A204.1 (cell line): Measurements from ENCODE around the gene TDRD9.
"Not testable (repeated sequence)": the region's sequence is repeated elsewhere in the genome, so short reads cannot be mapped to it uniquely, and the experiment has no call there.

Experiments used
- FAIRE-seq: peaks from 2 replicates; lab custom pipeline; 2012; peaks lifted over from hg19 to GRCh38; lab: Jason Lieb, UNC

The TDRD9 gene

DNA sequence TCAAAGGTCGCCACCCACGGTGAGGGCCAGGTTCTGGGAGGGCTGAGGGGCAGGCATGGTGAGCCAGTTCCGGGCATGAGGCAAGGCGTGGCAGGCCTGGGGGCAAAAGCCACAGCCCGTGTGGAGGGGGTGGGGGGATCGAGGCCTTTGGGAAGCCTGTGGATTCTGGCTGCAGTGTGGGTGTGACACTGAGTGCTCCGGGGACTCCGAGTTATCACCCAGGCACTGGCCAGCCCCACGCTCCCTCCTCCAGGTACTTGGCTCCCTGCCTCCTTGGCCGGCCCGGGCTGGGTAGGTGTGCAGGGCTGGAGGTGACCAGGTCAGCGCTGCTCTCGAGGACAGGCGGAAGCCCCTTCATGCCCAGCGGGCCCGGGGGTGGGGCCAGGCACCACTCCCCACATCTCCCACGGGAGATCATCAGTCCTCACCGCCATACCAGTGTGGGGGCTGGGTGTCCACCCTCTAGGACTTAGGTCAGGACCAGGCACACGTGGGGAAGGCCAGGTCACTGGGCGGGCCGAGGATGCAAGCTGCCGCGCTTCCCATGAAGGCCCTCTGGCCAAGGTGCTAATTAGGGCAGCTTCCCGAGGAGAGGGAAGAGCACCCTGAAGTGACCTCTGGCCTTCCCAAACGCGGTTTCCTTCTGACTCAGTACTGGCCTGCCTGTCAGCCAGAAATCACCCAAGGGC lies 34.1 kb upstream of the TDRD9 start:
- no peak for FAIRE-seq

DNA sequence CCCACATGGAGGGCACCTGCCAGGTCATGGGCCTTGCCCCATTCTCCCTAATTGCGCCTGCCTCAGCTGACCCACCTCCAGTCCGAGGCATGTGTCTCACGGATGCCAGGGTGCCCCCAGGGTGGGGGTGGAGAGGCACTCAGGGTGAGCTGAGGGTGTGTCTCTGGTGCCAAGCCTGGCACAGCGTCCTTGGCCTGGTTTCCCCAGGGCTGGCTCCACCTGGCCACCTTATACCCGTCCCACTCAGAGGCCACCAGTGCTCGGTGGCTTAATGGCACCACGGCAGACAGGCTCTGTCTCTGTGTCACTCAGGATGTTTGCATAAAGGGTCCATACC lies 33.6 kb upstream of the TDRD9 start:
- FAIRE-seq: no peak

DNA sequence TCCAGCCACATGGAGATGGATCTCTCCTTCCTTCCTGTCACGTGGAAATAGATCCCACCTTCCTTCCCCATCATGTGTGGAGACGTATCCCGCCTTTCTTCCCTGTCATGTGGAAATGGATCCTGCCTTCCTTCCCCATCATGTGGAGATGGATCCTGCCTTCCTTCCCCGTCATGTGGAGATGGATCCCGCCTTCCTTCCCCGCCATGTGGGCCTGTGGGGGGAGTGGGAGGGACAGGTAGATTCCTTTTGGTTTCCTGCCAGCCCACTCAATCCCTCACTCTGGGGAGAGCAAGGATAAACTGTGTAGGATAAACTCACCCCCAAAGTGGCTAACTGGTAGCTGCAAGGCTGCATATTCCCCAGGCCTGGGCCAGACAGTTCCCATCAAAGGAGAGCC lies 31.7 kb upstream of the TDRD9 start:
- FAIRE-seq: no peak

DNA sequence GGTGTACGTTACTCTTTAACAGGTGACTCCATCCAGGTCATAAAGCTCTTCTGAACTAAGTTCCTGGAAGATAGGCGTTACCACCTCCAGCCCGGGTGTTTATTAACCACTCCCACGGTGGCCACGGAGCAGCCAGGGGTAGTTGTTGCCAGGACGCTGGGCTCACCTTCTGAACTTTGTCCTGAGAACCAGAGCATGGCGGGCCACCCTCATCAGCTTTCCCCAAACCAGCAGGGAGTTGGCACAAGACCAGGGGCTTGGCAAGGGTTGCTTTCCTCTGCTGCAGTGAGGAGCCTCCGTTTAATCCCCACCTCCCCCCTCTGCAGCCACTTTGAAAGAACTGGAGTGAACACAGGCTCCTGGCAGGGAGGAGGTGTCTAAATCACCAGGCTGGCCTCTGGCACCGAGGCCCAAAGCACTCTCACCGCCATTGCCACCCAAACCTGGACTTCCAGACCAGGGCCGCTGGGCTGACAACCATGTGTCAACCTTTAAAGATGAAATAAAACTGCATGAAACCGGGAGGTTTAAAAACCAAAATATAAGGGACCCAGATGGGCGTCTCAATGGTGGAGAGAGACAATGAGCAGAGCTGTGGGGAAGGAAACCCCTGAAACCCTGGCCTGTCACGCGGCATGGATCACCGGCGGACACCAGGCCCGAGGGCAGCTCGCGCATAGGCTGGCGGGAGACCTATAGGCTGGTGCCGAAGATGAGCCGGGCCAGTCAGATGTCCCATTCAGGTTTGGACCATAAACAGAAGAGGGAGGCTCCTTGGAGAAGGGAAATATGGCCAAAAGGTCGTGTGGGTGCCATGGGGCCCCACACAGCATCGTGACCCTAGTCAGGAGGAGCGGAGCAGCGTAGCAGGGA lies 30.9 kb upstream of the TDRD9 start:
- FAIRE-seq: no peak

DNA sequence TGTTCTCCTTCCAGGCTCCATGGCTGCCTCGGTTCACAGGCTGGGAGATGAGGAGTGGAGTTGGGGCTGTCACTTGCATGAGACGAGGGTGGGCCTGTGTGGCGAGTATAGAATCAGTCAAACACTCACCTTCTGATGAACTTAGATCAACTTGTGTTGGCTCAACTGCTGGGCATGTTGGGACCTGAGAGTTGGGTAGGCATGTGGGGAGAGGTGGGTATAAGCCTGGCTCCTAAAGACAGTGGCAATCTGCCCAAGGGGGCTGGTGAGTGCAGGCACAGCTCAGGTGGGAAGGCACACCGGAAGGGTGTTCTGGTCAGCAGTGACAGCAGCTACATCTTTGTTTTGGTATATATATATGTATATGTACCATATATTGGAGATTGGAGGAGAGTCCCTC lies 30.1 kb upstream of the TDRD9 start:
- no peak for FAIRE-seq

DNA sequence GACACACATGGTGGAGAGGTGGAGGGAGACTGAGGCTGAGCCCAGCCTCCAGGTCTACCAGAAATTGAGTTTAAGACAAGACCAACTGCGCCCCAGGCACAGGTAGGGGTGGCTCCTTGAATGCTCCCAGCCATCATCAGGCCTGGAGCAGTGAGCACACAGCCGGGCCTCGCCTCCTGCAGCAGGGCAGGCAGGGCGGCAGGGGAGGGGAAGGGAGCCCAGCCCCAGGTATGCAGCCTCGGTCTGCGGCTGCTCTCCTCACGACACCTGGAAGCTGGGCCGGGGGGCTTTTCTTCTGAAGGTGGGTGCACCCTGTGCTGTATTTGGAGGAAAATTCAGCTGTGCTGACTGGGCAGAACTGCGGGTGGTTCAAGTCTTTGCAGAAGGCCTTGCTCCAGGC lies 29.5 kb upstream of the TDRD9 start:
- FAIRE-seq: no peak

DNA sequence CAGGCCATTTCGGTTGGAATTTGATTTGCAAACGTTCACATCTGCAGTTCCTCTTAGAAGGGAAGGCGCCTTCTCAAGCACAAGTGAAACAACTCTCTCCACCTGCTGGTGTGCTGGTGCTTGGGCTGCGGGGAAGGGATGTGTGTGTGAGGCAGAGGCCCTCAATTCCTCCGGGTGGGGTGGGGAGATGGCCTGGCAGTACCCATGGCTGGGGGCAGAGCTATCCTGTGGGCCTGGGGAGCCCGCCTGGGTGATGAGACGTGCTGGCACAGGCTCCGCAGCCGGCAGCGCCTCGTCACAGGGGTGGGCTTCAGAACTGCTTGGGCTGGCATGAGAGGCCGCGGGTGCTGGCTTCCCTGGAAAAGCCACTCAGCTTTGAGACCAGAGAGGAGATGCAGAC lies 28.9 kb upstream of the TDRD9 start:
- FAIRE-seq: no peak

DNA sequence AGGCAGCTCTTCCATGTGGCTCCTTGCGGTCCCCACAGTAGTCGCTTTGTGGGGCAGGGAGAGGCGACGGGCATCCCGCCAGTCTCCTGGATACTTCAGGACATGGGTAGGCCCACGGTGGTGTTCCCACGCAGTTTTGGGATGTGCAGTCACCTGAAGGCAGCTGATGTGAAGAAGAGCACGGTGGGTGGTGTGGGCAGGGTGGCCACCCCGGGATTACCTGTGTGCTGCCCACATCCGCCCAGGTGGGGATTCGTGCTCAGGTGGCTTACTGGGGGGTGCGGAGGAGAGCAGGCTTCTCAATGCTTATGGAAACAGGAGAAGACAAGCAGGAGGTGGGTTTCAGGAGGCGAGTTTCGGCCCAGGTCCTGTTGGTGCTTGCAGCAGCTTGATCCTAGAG lies 28.4 kb upstream of the TDRD9 start:
- no peak for FAIRE-seq

DNA sequence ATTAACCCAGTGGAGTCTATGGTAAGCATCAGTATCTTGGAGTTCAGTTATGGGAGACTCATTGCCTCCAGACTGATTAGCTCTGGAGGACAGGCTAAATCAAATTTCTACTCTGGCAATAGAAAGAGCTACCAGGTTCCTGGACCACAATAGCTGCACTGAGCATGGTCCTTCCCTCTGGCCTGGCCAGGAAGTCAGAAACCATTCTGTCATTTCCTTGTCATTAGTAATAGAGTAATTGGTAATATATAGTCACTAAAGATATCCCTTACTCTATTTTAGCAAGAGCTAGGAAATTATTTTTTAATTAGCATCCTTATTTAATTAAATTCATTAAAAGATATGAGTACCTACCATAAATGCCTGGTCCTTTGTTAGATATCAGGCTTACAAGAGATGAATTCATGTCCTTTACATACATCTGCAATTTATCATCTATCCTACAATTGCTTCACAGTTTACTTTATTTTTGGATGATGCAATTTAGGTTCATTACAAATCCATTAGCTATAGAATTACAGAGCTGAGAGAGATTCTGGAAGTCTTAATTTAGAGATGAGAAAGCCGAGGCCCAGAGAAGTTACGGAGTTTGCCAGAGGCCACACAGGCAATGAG lies 23.7 kb upstream of the TDRD9 start:
- no peak for FAIRE-seq

DNA sequence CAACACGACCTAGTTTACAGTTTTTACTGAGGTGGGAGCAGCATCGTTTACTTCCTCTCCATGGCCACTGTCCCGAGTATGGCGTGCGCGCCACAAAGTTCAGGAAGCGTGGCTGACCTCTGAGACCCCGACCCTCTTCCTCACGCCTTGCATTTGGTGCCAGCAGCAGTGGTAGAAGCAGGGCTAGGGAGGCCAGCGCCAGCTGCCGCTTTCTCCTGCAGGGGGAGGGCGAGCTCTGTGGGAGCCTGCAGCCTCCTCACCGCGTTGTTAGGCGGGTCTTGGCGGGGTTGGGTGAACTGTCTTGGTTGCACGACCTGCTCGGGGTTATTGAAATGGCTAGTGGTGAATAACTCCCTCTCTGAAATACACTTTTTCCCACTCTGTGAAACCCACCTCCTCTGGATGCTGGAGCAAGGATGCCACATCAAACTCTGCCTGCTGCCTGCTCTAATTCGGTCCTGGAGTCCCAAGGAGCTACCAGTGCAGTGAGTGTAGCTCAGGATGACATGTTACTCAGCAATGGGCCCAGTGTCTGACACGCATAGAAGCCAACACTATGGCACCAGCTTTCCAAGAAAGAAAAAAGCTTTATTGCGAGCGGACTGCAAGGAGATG lies 22.3 kb upstream of the TDRD9 start:
- no peak for FAIRE-seq

DNA sequence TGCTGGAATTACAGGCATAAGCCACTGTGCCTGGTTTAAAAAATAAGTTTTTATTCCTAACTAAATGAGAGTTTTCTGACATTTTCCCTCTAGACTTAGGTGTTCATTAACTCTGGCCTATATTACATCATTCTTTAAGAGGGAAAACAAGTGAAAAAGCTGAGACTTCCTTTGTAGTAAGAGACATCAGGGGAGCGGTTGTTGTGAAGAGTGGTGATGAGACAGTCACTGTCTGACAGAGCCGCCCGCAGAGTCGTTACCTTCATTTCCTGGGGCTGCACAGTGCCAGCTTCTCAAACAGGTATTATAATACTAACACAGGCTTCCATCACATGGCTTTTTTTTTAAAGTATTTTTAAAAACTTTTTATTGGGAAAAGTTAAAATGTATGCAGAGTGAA lies 19.7 kb upstream of the TDRD9 start:
- no peak for FAIRE-seq

DNA sequence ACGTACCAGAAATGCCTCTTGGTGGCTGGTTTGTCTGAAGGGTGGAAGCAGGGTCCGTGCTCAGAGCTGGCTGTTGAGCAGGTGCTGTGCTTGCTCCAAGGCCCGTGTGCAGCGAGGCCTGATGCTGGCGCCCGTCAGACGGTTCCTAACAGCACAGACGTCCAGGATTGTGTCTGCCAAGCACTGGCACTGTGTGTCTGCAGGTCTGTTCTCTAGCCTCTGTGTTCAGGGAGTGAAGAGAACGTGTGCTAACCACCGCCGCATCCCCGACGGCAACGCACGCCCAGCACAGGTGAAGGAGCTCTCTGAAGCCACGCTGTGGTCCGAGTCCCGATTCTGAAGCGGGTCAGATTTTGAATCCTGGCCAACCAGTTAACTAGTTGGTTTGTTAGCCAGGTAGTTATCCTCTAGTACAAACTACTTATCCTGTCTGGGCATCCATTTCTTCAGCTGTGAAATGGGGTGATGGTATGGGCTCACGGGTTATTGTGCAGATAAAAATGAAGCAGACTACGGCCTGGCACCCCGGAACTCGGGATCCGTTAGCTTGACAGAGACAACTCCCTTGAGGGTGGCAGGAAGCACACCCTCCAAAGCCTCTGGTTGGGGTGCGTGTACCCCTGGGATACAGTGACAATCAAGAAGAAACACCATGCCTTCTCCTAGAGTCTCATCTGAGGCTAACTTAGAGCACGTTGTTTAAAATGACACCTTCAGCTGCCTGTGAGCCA lies 18.6 kb upstream of the TDRD9 start:
- FAIRE-seq: no peak

DNA sequence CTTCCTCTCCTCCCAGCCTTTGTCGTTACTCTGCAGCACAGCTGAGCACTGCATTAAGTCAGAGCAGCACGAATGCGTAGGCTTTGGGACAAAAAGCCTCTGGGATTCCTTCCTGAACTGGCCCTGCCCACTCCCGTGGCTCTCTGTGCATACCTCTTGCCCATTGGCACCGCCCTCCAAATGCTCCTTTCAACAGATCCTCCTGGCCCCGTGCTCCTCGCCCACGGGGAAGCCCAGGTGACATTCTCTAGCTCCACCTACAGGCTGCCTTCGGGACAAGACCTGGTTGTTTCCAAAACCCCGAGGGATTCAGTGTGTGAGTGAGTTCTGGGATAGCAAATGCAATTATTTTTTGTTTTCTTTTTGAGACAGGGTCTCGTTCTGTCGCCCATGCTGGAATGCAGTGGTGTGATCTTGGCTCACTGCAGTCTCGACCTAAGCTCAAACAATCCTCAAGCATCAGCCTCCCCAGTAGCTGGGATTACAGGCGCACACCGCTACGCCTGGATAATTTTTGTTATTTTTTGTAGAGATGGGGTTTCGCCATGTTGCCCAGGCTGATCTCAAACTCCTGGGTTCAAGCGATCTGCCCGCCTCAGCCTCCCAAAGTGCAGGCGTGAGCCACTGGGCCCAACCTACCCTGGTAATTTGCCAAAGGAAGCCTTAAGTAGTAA lies 17.9 kb upstream of the TDRD9 start:
- peak; percentile 21 for FAIRE-seq

DNA sequence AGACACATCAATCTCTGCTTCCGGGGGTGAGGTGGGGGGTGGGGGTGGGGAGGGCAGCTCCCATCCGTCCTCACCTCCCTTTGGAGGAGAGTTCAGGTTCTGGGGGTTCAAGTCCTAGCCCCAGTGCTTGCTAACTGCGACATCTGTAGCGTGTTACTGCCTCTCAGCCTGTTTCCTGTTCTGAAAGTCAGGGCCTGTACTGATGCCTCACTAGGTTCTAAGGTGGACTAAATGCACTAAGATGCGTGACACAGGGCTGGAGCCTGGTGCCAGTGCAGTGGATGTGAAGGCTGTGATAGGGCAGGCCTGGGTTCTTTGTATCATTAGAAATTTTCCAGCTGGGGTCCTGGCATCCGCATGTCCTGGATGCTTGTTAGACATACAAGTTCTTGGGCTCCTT lies 17.3 kb upstream of the TDRD9 start:
- FAIRE-seq: no peak

DNA sequence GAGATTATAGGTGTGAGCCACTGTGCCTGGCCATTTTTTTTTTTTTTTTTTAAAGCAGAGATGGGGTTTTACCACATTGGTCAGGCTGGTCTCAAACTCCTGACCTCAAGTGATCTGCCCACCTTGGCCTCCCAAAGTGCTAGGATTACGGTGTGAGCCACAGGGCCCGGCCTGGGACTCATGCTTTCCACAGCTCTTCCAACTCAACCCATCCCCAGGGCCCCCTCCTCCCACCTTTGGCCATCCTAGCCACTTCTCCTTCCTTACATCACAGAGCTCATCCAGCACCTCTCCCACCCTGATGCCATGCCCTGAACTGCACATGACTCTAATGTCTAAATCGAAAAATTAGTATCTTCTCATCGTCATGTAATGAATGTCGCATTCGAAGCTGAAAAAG lies 12.6 kb upstream of the TDRD9 start:
- FAIRE-seq: no peak

DNA sequence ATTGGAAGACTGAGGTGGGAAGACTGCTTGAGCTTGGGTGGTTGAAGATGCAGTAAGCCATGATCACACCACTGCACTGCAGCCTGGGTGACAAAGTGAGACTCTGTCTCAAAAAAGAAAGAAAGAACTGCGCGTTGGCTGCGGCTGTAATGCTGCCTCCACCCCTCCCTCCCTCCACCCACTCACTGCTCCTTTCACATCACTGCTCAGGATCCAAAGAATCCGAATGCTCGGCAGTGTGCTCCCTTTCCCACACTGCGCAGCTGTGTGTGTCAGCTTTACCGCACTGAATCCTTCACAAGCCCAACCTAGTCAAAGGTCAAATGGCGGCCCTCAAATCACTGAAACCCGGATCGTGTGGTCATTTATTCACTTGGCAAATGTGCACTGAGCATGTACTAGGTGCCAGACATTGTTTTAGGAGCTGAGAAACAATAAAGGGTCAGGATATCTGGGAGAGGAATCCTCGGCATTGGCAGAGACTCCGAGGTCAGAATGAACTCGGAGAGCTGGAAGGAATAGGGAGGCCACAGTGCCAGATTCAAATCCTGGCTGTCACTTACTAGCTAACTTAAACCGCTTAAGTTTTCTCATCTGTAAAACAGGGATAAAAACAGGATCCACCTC lies 11.5 kb upstream of the TDRD9 start:
- no peak for FAIRE-seq

DNA sequence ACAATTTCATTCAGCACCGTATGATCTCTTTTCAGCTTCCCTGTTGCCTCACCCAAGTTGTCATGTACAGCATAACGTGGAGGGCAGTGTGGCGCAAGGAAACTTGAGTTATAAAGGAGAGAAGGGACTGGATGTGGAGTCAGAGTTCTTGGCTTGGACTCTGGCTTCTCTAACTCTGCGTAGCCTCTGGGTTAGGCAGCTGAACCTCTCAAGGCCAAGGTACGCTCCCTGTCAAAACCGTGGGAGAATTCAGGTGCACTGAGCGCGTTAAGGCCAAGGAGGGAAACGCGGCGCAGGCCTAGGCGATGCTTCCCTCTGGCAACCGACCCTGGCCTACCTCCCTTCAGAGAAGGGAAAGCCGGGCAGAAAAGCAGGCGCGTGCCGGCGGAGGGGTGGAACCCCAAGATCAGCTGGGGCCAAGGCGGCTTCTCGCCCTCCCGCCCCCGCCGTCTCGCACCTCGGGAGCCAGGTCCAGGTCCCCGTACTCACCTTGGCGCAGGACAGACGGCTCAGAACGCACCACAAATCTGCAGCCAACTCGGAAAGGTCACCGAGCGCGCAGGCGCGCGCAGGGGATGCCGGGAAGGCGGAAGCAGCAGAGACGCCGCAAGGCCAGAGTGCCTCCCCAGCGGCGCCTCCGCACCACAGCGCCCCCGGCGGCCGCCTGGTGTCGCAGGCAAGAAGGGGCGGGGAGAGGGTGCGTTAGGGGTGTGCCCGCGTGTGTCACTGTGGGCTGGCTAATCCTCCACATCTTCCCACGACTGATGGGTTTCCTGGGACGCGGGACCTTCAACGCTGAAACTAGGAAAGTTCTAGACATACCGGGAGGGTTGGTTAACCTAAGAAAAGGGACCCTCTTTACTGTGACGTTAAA lies 7.0 kb upstream of the TDRD9 start:
- no peak for FAIRE-seq

DNA sequence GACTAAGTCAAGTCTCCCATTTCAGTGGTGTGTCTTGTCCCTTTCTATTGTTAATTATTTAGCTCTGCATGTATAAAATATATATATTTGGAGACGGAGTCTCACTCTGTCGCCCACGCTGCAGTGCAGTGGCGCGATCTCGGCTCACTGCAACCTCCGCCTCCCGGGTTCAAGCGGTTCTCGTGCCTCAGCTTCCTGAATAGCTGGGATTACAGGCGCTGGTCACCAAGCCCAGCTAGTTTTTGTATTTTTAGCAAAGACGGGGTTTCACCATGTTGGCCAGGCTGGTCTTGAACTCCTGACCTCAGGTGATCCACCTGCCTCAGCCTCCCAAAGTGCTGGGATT lies 6.4 kb upstream of the TDRD9 start:
- not testable (repeated sequence) for FAIRE-seq

DNA sequence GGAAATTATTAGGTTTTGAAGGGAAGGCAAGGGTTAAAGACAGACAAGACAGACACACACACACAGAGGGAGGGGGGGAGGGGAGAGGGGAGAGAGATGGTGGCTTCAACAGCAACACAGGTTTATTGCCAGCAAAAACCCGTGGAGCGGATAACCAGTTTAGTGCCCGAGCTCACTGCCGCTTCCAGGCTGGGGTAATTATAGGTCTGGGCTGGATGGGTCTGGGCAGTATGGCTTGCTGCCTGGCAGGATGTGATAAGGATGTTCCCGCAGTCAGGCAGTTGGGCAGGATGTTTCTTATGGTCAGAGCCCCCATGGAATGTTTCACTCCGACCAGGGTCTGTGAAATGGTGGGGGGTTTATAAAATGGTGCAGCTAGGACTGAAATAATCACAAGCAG lies 4.4 kb upstream of the TDRD9 start:
- FAIRE-seq: no peak

DNA sequence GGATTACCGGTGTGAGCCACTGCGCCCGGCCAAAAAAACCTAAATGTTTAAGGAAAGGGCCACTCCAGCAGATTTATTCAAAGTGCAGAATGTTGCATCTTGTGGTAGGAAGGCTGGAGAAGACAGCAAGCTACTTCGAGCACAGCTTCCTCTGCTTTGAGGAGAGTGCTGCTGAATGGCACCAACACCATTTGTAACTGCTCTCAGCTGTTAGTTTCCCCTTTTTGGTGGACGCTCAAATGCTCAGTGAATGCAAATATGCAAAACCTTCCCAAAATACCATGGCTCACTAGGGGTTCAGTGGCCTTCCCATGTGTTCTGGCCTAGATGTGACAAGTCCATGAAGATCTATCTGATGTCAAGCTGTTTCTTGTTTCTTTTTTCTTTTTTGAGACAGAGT lies 2.9 kb upstream of the TDRD9 start:
- FAIRE-seq: no peak

DNA sequence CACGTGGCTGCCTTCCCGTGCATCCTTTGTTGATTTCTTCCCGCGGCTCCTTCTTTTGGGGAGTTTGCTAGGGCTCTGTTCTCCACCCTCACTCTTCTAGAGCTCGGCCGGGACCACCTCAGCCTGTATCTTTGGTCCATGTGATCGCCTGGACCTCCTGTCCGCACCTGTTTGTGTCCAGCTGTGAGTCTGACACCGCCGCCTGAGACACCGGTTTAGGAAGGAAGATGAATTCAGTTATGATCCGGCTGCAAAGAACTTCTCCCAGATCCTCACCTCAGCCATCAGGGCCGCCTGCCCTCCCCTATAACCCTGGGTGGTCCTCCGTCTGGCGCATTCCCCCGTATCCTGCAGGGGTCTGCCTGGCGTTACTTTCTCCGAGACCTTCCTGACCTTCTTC lies 690 bp upstream of the TDRD9 start:
- FAIRE-seq: no peak
